ENCODE data around the gene TBC1D24. TPM values are rescaled to one million over a fixed set of nuclear protein-coding genes. Genes with fewer than 3 reads are reported as not detected.
A peak's percentile ranks its signal among the peaks of the same experiment; 100 is the strongest.

TBC1D24 gene
- polyA plus RNA-seq, 3 donors: 0.76 to 5.9 (median 2.1) TPM

GRCh38 chr16:2519711-2520080 is 44.8 kb downstream of the TBC1D24 start:
- Histone ChIP-seq H3K27ac (ENCODE audit: low read depth in 1 of 2, low read length in 2 of 2) (peak overlapping the region; percentile 96), H2AFZ (ENCODE audit: insufficient read depth, low read depth, low read length, poor library complexity, severe bottlenecking) (no peak overlapping the region), H3K4me1 (ENCODE audit: control insufficient read depth in 1 of 2, insufficient read depth in 2 of 2, low read length in 2 of 2) (peaks cover 57 to 61% of the 10 kb centered on the region in 2 donors), H3K4me2 (replicated peaks; ENCODE audit: extremely low read depth, low read length, poor library complexity, severe bottlenecking) (peak overlapping the region; percentile 99), H3K9me3 (replicated peaks in 1 of 2; ENCODE audit: control insufficient read depth in 1 of 2, insufficient read depth in 1 of 2, low read length in 2 of 2) (no peaks in the 10 kb centered on the region), H3K79me2 (ENCODE audit: insufficient read depth, low read length) (peaks cover 81% of the 10 kb centered on the region), H3K27me3 (ENCODE audit: control insufficient read depth in 2 of 2, insufficient read depth in 2 of 2, low read length in 2 of 2) (no peaks in the 10 kb centered on the region), H3K4me3 (replicated peaks in 1 of 3; ENCODE audit: low read depth in 2 of 3, low read length in 3 of 3) (peak overlapping the region in 1 of 3 experiments; percentile 100), H3K36me3 (replicated peaks in 1 of 2; ENCODE audit: control insufficient read depth in 1 of 2, insufficient read depth in 2 of 2, low read length in 2 of 2) (peaks cover 35 to 36% of the 10 kb centered on the region in 2 donors), H3K9ac (ENCODE audit: insufficient read depth, low read length, poor library complexity, severe bottlenecking) (peak overlapping the region; percentile 36), H4K20me1 (ENCODE audit: insufficient read depth, low read length) (peaks cover 94% of the 10 kb centered on the region)
- Mint-ChIP-seq H3K36me3 (peaks cover 55 to 76% of the 10 kb centered on the region in 2 donors), H3K9me3 (peaks cover 0 to 6% (median 0%) of the 10 kb centered on the region in 7 donors), H3K4me1 (peaks cover 59% of the 10 kb centered on the region), H3K27me3 (ENCODE audit: low read depth in 3 of 3) (peaks cover 0 to 3% (median 0%) of the 10 kb centered on the region in 3 donors), H3K27ac (peak overlapping the region; percentile 94 to 99 (median 96)), H3K4me3 (peak overlapping the region; percentile 74 to 75)
- WGBS (ENCODE audit: insufficient coverage): 53% methylated on average over 7 of the region's 22 CpGs
- no peak for TF ChIP-seq CTCF (IDR thresholded peaks at IDR 0.05)
- peak in 1 of 3 donors; percentile 8 for DNase-seq
- intact Hi-C loops (cut with micrococcal nuclease): loop anchor here (1.0 to 2.0 kb wide), 2 partner anchors 13 to 21 kb away; no protein-coding TSS in a partner anchor

DNA sequence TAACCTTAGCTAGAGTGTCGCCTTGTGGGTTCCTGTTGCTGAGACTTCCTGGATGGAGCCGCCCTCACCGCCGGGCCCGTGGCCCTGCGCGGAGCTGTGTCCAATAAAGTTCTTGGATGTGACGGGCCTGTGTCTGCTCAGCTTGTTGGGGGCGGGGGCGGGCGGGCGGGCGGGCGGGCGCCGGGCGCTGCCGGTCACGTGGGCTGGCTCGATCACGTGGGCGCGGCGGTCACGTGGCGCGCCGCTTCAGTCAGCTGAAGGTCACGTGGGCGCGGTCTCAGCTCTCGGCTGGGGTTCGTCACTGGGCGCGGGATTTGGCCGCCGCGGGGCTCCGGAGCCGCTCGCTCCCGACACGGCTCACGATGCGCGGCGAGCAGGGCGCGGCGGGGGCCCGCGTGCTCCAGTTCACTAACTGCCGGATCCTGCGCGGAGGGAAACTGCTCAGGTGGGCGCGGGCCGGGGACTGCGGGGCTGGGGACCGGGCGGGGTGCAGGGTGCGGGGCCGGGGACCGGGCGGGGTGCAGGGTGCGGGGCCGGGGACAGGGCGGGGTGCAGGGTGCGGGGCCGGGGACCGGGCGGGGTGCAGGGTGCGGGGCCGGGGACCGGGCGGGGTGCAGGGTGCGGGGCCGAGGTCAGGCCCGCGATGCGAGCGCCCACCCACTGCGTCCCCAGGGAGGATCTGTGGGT is 45.3 kb downstream of the TBC1D24 start, which contains the start of gene AMDHD2:
TSS of gene AMDHD2 (plus strand) at position 275 of the 687 bp plus-strand sequence. CDS start at position 363, 88 bp downstream.
- DNase-seq: peak; percentile 87 to 95 (median 94)
- Histone ChIP-seq H3K9ac (ENCODE audit: insufficient read depth, low read length, poor library complexity, severe bottlenecking) (peak within 1 kb of the TSS; percentile 54), H3K4me3 (replicated peaks in 1 of 3; ENCODE audit: low read depth in 2 of 3, low read length in 3 of 3) (peak within 1 kb of the TSS; percentile 30 to 100 (median 62)), H3K27ac (ENCODE audit: low read depth in 1 of 2, low read length in 2 of 2) (peak within 1 kb of the TSS; percentile 96), H3K9me3 (replicated peaks in 1 of 2; ENCODE audit: control insufficient read depth in 1 of 2, insufficient read depth in 1 of 2, low read length in 2 of 2) (no peaks in the 10 kb centered on the region), H3K27me3 (ENCODE audit: control insufficient read depth in 2 of 2, insufficient read depth in 2 of 2, low read length in 2 of 2) (no peaks in the 10 kb centered on the region), H3K79me2 (ENCODE audit: insufficient read depth, low read length) (peaks cover 76% of the 10 kb centered on the region), H3K36me3 (replicated peaks in 1 of 2; ENCODE audit: control insufficient read depth in 1 of 2, insufficient read depth in 2 of 2, low read length in 2 of 2) (peaks cover 39 to 40% of the 10 kb centered on the region in 2 donors), H2AFZ (ENCODE audit: insufficient read depth, low read depth, low read length, poor library complexity, severe bottlenecking) (no peak within 1 kb of the TSS), H3K4me2 (replicated peaks; ENCODE audit: extremely low read depth, low read length, poor library complexity, severe bottlenecking) (peak within 1 kb of the TSS; percentile 99), H4K20me1 (ENCODE audit: insufficient read depth, low read length) (peaks cover 94% of the 10 kb centered on the region), H3K4me1 (ENCODE audit: control insufficient read depth in 1 of 2, insufficient read depth in 2 of 2, low read length in 2 of 2) (peaks cover 56 to 57% of the 10 kb centered on the region in 2 donors)
- WGBS (ENCODE audit: insufficient coverage): under 1% methylated on average over 81 of the region's 83 CpGs
- H3K4me1 Mint-ChIP-seq: peaks cover 62% of the 10 kb centered on the region
- peak within 1 kb of the TSS; percentile 90 to 92 for H3K4me3 Mint-ChIP-seq
- H3K27me3 Mint-ChIP-seq (ENCODE audit: low read depth in 3 of 3): peaks cover 0 to 1% (median 0%) of the 10 kb centered on the region in 3 donors
- H3K36me3 Mint-ChIP-seq: peaks cover 59 to 76% of the 10 kb centered on the region in 2 donors
- intact Hi-C loops (cut with micrococcal nuclease): loop anchor here in 1 of 2 donors (1.0 kb wide), 1 partner anchor 12 kb away; no protein-coding TSS in a partner anchor
- peak within 1 kb of the TSS; percentile 96 to 100 (median 99) for H3K27ac Mint-ChIP-seq
- no peak for TF ChIP-seq CTCF (IDR thresholded peaks at IDR 0.05)
- peaks cover 0 to 4% (median 0%) of the 10 kb centered on the region in 7 donors for H3K9me3 Mint-ChIP-seq
